ENCODE results near the gene CA10.

CA10 gene

DNA sequence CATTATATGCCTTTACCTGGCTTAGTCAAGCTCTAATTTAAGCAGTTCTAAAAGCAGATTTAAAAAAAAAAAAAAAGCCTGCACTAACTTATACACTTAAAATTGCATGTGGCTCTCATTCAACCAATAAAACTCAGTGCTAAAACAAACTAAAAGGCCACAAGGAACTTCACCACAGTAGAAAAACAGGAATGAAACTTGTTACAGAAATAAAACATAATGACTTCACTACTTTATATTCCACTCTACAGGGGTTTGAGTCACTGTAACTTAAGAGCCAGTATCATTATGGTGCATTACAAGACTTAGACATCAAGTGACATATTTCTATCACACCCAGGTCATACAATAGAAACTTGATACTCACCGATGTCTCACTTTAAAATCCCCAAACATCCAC is 11.1 kb downstream of the CA10 start:
- DNase-seq (ENCODE audit: low read depth) = no peak

DNA sequence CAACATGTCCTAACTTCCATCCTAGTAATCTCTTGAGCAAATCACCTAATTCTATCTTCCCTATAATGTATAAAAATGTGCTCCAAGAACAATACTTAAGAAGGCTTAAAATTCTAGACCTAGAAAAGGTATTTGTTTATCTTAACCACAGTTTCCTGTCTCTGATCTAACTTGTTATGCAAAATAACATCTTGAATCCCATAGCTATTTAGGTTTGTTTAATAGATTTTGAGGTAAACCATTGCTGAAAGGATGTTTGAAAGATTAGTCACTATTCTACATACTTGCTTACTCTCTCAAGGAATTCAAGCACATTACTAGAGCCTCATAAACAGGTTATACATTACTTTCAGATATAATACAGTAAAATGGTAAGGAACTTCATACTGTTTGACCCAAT is 13.0 kb downstream of the CA10 start:
- DNase-seq (ENCODE audit: low read depth) = no peak

DNA sequence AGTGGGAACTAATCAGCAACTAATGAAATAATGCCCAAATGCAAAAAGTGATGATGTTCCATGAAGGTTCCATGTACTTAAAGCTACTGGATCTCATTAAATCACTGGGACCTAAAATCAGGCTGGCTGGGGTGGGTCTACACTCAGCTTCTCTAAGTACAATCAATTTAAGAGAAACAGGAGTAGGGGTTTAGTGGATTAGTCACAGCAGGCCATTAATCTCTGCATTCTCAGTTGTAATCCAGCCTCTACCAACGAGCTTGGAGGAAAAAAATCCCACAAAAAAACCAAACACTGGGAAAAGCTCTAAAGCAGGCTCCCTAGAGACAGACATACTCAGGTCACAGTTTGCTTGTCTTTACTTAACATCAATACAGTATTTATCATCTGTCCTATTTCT is 15.0 kb downstream of the CA10 start:
- DNase-seq (ENCODE audit: low read depth) = no peak

DNA sequence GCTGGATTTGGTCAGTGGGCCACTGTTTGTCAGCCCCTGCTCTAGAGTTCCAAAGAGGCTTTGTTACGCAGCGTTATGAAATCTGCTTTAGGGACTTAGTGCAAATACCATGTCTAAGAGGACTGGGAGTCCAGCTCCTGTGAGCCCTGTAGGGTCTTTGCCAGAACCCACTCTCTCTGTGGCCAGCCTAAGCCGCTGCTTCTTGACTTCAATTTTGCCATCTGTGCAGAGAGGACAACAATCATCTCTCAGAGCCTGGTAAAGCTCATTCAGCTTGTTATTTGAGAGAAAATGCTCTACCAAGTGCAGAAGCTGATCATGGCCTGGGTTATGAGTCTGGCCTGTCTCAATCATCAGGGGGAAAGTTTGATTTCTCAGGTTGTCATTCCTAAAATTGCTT is 17.9 kb downstream of the CA10 start:
- no peak for DNase-seq (ENCODE audit: low read depth)

DNA sequence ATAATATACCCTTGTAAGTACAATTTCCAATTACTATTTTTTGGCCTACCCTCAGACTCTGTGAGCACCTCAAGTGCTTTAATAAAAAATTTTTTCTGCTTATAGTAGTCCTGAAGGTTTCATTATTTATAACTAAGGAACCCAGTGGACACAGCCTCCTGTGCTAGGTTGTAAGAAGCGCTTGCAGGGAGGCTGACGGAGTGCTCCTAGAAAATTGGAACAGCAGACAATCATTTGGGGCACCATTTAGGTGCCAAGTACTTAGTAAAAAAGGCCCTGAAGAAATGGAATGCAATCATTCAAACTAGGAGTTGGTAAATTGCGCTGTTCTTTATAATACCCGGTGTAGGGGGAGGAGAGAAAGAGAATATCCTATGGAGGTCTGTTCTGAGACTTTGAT is 19.8 kb downstream of the CA10 start:
- DNase-seq (ENCODE audit: low read depth) = no peak

DNA sequence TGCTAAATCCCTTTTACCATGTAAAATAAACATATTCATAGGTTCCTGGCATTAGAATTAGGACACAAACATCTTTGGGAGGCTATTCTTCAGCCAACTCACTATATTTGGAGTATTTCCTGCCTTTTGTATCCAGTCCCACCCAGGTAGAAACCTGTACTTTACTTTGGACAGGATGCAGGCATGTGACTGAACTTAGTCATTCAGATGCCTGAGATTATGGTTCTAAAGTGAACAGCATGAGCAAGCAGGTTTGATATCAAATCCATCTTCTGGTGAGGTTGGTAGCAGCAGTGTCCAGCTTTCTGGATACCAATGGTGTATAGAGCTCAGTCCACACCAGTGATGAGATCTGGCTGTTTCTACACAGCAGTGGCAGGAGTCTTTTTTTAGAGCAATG is 20.2 kb downstream of the CA10 start:
- DNase-seq (ENCODE audit: low read depth) = no peak

DNA sequence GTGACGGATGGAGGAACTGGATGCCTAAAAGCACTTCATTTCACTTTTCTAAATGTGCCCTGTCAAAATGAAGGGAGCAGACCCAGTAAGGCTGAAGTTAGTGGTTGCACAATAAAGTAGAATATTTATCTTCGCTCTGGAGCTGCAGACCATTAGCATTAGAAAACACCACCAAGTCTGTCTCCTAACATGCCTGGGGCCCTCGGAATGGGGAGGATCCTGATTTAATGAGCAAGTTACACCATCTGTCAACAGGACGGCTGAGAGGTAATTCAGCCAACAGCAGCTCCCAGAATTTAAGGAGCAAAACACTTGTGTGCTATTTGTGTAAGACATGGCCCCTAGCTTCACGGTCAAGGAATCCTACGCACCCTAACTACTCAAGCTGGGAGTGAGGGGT is 22.3 kb downstream of the CA10 start:
- no peak for DNase-seq (ENCODE audit: low read depth)

DNA sequence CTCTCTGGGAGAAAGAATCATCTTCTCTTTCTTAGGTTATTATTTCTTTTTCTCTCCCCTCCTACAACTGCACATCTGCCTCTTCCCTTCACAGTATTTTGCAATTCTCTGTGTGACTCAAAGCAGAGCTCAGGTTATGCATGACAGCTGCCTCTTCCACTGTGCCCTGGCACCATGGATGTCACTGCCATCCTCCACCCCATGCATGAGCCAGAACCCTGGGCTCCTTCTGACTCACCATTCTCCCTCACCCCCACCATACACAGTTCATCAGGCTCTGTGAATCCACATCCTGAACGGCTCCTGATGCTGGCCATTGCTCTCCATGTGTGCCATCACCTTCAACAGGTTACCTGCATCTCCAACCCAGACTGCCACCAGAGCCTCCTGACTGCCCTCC is 23.9 kb downstream of the CA10 start:
- DNase-seq (ENCODE audit: low read depth) = no peak

DNA sequence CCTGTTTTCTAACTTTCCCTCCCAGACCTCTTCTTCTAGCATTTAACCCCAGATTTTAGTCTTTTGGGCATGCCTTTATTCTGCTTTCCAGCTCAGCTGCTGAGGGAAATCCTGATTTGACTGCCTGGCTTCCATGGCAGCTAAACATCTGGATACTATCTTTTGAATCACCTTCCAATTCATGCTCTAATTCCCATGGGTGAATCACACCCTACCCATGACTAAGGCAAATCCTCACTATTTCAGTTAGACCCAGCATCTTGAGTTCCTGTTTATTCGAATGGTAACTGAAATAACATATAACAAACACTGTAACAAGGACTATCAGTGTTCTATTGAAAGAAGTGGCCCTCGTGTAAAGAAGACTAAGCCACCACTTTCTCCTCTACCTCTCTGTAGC is 29.8 kb downstream of the CA10 start:
- DNase-seq (ENCODE audit: low read depth) = no peak

DNA sequence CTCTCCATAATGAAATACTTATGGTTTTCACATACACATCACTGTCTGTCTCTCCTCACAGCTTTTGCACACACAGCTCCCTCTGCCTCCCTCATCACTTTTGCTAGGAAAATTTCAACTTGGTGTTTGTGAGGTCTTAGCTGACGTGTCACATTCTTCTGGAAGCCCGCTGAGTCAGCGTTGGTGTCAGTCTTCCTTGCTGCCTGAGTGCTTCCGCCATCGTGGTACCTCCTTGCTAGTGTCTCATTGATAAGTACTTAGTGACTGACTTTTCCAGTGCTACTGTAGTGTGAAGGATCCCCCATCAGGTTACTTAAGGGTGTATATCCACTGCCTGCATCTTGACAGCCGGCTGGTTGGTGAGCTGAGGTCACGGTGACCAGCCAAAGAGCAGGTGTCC is 33.5 kb downstream of the CA10 start:
- no peak for DNase-seq (ENCODE audit: low read depth)

DNA sequence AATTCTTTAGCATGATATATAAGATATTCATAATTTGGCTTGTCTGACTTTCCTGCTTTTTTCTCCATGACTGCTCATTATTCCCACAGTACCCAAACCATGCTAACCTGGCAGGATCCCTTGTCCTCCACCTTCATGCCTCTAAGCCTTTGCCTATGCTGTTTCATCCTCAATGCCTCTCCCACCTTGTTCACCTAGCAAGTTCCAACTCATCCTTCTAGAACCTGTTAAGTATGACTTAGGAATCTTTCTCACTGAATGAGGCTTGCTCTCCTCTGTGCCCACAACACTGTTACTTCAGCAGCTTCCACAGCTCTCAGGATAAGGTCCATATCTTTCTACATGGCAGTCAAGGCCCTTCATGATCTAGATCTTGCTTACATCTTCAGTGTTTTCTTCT is 34.0 kb downstream of the CA10 start:
- no peak for DNase-seq (ENCODE audit: low read depth)

DNA sequence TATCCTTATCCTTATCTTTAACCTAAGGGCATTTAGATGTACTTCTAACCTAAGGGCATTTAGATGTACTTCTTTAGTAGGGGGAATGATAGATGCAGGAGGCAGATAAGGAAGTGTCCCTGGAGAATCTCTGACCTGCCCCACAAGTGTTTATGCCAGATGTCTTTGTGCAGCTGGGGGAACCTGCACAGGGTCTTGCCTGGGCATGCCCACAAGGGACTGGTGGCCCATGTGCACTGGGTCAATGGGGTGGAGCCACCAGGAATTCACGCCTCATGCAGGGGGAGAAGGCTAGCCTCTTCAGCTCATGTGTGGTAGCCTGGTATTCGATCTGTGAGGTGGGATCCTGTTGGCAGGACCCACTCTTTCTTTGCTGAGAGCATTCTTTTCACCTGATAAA is 38.0 kb downstream of the CA10 start:
- DNase-seq (ENCODE audit: low read depth) = no peak

DNA sequence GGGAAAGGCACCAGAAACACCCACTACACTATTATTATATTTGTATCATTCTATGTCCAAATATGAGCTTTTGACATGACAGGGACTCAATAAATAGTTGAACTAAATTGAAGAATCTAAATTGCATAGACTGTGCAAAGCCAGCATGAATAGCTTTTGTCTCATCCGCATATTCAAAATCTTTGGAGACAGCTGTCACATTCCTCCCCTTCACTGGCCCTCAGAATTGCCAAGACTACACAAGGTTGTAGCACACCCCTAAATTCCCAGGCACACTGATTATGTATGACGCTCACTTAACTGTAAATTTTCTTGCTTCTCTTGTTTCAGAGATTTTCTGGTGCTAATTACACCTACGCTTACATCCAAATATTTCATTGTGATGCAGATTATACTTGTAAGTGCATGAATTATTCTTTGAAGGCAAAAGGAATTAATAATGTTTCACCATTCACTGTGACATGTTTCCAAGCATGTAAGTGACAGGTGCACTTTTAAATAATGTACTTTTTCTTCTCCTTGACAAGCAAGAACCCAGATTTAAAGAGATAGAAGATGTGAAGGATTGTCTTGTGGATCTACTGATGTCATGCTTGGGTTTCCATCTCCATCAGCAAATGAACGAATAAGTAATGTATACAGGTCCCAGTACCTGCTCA is 47.5 kb downstream of the CA10 start:
- DNase-seq (ENCODE audit: low read depth) = no peak

DNA sequence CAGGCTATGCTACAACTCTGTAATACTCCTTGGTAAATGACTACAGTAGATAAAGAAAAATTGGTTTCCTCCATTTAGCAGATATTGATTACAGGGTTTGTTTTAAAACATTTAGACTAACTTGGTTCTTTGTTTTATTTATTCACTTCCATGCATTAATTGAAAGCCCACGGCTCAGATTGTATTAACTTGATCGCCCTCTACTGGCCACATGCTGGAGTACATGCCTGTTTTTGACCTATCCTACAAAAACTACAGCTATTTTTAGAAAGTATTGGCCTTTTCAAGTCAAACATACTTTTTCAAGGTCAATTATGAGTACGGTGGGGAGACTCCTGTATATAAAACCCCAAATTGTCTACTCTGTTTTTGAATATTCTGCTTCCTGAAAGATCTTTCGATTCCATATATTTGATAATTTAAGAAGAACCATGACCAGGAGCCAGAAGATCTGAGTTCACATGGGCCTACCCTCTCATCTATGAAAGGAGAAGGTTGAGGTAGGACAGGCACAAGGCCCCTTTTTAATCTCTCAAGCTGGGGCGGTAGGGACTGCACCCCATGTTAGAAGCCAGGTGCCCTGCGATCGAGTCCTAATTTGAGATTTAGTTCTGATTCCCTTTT is 51.8 kb downstream of the CA10 start:
- DNase-seq (ENCODE audit: low read depth) = no peak

DNA sequence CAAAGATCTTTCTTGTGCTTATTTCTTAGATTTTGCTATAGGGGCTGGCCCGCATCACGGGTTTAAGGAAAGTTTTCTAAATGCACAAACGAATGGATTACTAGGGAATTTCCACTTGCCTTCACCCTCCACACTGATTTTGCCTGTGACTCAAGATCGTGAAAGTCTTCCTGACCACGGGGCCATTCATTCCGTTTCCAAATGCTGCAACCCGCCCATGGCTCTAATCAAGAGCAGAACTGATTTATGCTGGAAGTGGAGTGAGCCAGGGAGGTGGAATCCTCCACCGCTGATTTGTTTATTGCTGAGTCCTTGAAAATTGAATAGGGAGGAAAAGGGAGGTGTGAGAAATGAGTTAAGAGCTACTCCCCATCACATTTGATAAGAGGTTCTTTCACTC is 52.4 kb downstream of the CA10 start:
- DNase-seq (ENCODE audit: low read depth) = no peak

DNA sequence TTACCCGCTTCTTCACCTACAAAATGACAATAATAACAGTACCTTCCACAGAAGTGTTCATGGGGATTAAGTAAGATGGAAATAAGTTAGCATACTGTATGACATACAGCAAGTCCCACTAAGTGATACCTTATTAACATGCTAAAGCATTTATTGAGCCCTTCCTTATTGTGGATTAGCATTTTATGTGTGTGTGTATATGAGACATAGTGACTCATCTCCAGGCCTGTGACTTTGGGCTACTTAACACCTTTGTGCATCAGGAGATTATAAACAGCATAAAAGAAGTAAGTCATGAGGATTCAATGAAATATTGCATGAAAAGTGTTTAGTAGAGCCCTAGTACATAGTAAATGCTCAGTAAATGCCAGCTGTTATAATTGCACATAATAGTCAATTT is 52.9 kb downstream of the CA10 start:
- DNase-seq (ENCODE audit: low read depth) = no peak

DNA sequence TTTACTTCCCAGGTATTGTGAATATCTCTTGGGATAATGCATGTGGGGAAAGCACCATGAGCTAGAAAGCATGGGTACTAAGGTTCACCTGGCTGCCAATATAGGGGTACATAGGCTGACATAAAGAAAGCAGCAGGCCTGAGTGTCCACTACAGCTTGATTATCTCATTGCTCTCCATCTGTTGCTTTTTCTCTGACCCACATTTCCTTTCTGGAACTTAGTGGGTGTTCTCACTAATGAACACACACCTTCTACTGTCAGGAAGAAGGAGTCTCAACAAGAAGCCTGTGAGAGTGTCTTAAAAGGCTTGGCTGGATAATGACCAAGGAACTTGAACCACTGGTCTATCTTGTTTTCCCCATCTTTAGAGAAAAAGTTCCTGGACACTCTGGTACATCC is 62.5 kb downstream of the CA10 start:
- no peak for DNase-seq (ENCODE audit: low read depth)

DNA sequence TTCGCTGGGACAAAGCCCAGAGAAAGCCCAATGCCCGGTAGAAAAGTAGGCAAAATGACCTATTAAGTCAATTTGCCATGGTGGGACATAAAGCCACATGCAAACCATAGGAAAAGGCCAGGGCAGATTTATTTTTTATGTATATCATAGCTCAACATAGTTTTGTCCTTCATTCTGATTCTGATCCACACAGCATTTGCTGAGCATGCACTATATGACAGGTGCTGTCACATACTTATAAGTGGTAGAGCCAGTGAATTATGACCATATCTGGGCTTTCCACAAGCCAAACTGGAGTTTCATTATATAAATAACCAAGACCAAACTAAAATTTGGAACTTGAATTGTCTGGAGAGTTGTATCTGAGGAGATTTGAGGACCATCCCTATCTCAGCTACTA is 74.3 kb downstream of the CA10 start:
- DNase-seq (ENCODE audit: low read depth) = no peak

DNA sequence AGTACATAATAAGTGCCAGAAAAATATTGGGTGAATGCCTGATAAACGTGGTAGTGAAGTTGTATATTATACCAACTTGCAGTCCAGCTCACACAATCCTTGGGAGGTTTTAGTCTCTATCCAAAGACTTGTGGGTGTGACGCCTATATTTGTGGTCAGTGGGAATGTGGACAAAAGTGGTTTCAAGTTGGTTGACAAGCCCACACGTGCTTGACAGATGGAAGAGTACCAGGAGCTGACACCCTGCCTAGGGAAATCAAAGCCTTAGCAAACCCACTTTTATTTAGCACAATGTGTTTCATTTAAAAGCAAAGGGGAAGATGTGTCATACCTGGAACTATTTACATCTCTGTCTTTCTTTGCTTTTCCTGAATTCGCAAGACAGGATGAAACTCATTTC is 79.0 kb downstream of the CA10 start:
- DNase-seq (ENCODE audit: low read depth) = no peak

DNA sequence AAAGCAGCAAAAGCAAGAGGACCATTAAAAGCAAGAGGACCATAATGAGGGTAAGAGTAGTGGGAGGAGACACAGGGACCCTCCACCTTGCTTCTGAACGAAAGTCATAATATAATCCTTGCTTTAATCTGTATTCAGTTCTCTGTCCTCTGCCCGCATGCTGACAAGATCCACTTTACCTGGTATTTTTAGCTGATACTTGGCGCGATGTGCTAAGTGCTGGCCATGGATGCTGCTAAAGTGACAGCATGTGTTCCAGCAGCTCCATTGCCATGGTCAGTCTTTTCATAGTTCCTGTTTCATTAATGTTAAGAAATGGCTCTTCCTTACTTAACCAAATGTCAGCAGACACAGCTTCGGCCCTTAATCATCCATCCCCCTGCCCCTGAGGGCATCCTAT is 86.8 kb downstream of the CA10 start:
- DNase-seq (ENCODE audit: low read depth) = no peak

DNA sequence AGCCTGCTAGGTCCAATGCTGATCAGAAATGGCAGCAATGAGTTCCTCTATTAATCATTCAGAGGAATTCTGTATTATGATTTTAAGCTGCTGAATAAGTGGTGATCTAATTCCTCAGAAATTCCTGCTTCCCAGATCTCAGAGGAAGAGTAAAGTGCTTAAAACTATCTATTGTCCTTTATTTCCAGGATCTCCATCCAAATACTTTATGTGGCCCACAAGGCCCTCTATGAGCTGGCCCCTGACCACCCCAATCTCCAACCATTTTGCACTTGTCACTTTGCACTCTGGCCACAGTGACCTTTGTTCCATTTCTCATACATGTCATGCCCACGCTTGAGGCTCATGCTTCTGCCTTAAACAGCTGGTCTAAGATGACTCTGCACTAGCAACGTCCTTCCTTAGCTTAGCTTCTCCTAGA is 93.7 kb downstream of the CA10 start:
- no peak for DNase-seq (ENCODE audit: low read depth)

DNA sequence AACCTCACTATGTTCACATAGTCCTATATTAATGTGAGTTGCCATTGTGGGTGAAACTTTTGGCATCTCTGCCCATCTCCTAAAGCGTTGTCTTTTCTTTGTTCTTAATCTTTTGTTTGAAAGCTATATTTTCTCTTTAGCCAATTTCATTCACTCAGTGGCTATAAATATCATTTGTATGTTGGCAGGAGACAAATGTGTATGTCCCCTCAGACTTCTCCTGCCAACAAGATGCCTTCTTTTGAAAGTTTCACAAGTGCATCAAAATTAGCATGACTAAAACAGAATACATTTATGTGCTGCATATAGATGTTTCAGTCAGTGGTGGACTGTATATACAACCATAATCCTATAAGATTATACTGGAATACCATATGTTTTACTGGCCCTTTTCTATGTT is 109.0 kb downstream of the CA10 start:
- no peak for DNase-seq (ENCODE audit: low read depth)

DNA sequence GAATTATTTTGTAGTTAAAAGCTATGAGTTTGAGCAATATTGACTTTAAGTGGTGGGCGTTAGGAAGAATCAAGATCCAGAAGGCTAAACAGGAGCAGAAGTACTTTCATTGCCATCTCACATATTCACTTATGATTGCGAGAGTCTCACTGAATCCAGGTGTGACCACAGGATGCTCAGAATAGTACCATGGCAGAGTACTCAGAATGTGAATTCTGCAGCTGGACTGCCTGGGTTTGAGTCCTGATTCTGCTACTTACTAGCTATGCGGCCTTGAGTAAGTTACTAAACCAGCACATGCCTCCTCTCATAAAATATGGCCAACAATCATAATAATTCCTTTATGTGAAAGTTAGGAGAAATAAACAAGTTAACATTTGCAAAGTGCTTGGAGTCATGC is 109.5 kb downstream of the CA10 start:
- DNase-seq (ENCODE audit: low read depth) = no peak

DNA sequence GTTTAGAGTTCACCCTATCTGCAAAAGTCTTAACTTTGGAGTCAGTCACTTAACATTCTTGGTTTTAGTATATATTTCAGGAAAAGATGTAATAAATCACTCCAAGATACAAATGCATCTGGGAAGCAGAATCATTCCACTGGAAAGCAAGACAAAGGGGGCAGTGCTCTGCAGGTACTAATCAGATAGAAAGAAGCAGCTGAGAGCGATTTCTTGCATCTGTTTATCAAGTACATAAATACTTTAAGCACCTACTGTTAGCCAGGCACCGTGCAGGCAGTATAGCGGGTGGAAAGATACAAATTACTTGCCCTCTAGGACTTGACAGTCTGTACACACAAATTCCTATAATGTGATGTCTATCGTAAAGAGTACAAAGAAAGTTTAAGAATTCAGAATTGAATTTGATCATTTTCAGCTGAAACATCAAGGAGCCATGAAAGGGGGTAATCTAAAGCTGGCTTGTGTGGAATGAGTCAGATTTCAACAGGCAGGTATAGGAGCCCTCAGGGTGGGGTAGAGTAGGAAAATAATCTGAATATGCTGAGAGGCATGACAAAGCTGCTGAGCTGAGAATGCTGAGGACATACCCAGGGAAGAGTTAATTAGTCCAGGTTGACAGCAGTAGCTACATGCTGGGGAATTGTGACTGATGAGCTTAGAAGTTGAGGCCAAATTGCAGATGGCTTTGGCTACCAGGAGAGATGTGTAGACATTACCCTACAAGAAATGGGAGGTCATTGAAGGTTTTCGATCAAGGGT is 110.2 kb downstream of the CA10 start:
- DNase-seq (ENCODE audit: low read depth) = no peak
